Upper lobe of left lung (tissue), 4 donors: ENCODE measurements around the gene ETFA.

Experiments
- CTCF ChIP-seq, 6 experiments: fragments of 450-650 bp in 4 of 6; fragments of 200-600 bp in 2 of 6; sonication (generic) in 2 of 6; IDR thresholded peaks; one replicate each; pipeline ENCODE4 v1.5.1; 2016 to 2019; ENCODE audit warnings: antibody characterized with exemption in 6 of 6
- EP300 ChIP-seq, 4 donors: sonication (generic); formaldehyde crosslinking; IDR thresholded peaks; one replicate each; pipeline ENCODE4 v1.5.1; 2017; ENCODE audit warnings: antibody characterized with exemption in 4 of 4, control low read depth in 2 of 4
- POLR2A ChIP-seq, 4 donors: fragments of 450-650 bp; IDR thresholded peaks; one replicate each; pipeline ENCODE4 v1.5.1; 2016 to 2017; ENCODE audit warnings: antibody characterized with exemption in 4 of 4, mild to moderate bottlenecking in 2 of 4
- POLR2AphosphoS5 ChIP-seq, 2 donors: sonication (generic); formaldehyde crosslinking; IDR thresholded peaks; one replicate each; pipeline ENCODE4 v1.5.1; 2017; ENCODE audit warnings: antibody characterized with exemption in 2 of 2

DNA sequence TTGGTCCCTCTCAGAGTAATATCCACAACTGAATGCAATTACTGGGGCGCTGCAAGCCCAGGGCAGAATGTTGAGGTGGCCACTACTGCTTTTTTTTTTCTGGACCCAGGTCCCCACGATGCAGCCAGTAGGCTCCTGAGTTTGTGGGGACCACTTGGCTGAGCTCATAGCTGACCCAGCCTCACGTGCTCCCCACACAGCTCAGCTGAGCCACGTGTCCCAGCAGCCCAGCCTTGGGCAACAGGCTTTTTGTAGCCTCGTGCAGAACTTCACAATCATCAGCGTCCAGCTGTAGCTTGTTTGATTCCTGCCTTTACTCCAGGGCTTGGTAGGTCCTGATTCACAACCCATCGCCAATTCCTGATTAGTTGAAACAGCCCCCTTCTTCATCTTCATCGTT lies 117.3 kb downstream of the ETFA start:
- no peak for TF ChIP-seq CTCF (IDR thresholded peaks at IDR 0.05)
- TF ChIP-seq POLR2A (IDR thresholded peaks at IDR 0.05): no peak
- no peak for TF ChIP-seq POLR2AphosphoS5 (IDR thresholded peaks at IDR 0.05)
- TF ChIP-seq EP300 (IDR thresholded peaks at IDR 0.05): no peak
